ENCODE data around the gene CPN1. TPM values are rescaled to one million over a fixed set of nuclear protein-coding genes. Genes with fewer than 3 reads are reported as not detected.

CPN1 gene
- total and polyA plus RNA-seq, 2 donors from 2014 or later: 0.43 TPM; not detected in 1

DNA sequence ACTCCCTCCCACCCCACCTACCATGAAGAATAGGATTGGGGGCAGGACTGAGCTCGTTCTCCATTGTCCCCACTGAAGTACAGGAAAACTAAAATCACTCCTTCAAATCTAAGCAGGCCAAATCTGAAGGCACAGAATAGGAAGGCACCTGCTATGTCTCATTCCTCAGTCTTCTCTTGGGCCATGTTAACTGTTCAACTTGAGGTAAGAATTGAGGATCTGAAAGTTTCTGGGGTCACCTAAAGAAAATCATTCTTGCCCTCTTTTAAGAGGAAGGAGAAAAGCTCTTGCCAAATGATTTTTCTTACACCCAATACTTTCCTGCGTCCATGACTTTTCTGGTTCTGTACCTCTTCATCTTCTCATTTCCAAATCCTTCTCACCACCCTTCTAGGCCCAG is 4.9 kb downstream of the CPN1 start:
- no peak for FAIRE-seq
- no peak overlapping the region for H3K4me3 ChIP-seq (ENCODE audit: low read length in 3 of 3)
- TF ChIP-seq CTCF (IDR thresholded peaks at IDR 0.05; ENCODE audit: borderline replicate concordance, extremely low read depth, insufficient read depth): no peak
- no peaks in the 10 kb centered on the region for H3K27me3 ChIP-seq (ENCODE audit: control insufficient read depth, insufficient read depth, low read length)
- no peak overlapping the region for H3K9ac ChIP-seq (ENCODE audit: low read length in 3 of 3)
- no peaks in the 10 kb centered on the region for H3K36me3 ChIP-seq (ENCODE audit: control insufficient read depth in 2 of 3, insufficient read depth in 3 of 3, low read length in 3 of 3)
- no peak for DNase-seq
- intact Hi-C loops (cut with DNase I): no loop called here
- no peaks in the 10 kb centered on the region for H3K4me1 ChIP-seq (ENCODE audit: control insufficient read depth in 2 of 3, insufficient read depth in 2 of 3, low read depth in 1 of 3, low read length in 3 of 3)
- H3K9me3 ChIP-seq (ENCODE audit: control insufficient read depth in 2 of 3, insufficient read depth in 1 of 3, low read length in 3 of 3): no peaks in the 10 kb centered on the region
- no peak overlapping the region for H3K27ac ChIP-seq (ENCODE audit: low read depth in 2 of 2, low read length in 2 of 2)

GRCh38 chr10:100075426-100076220 is 6.0 kb downstream of the CPN1 start:
- no peak for DNase-seq
- FAIRE-seq: no peak

GRCh38 chr10:100072514-100072913 is 9.2 kb downstream of the CPN1 start:
- no peak overlapping the region for H3K4me3 ChIP-seq (ENCODE audit: low read length in 3 of 3)

More at GRCh38 chr10:100075426-100076220, 6.0 kb downstream of the CPN1 start:
- Histone ChIP-seq H3K9ac (ENCODE audit: low read length in 3 of 3) (no peak overlapping the region), H3K4me1 (ENCODE audit: control insufficient read depth in 2 of 3, insufficient read depth in 2 of 3, low read depth in 1 of 3, low read length in 3 of 3) (no peaks in the 10 kb centered on the region), H3K27me3 (ENCODE audit: control insufficient read depth, insufficient read depth, low read length) (no peaks in the 10 kb centered on the region), H3K36me3 (ENCODE audit: control insufficient read depth in 2 of 3, insufficient read depth in 3 of 3, low read length in 3 of 3) (no peaks in the 10 kb centered on the region), H3K4me3 (ENCODE audit: low read length in 3 of 3) (no peak overlapping the region), H3K27ac (ENCODE audit: low read depth in 2 of 2, low read length in 2 of 2) (no peak overlapping the region), H3K9me3 (ENCODE audit: control insufficient read depth in 2 of 3, insufficient read depth in 1 of 3, low read length in 3 of 3) (no peaks in the 10 kb centered on the region)
- no peak for TF ChIP-seq CTCF (IDR thresholded peaks at IDR 0.05; ENCODE audit: borderline replicate concordance, extremely low read depth, insufficient read depth)
- intact Hi-C loops (cut with DNase I): no loop called here

More at GRCh38 chr10:100072514-100072913, 9.2 kb downstream of the CPN1 start:
- H3K27me3 ChIP-seq (ENCODE audit: control insufficient read depth, insufficient read depth, low read length): no peaks in the 10 kb centered on the region
- no peak overlapping the region for H3K9ac ChIP-seq (ENCODE audit: low read length in 3 of 3)
- no peaks in the 10 kb centered on the region for H3K36me3 ChIP-seq (ENCODE audit: control insufficient read depth in 2 of 3, insufficient read depth in 3 of 3, low read length in 3 of 3)
- no peak for TF ChIP-seq CTCF (IDR thresholded peaks at IDR 0.05; ENCODE audit: borderline replicate concordance, extremely low read depth, insufficient read depth)
- H3K27ac ChIP-seq (ENCODE audit: low read depth in 2 of 2, low read length in 2 of 2): no peak overlapping the region
- no peaks in the 10 kb centered on the region for H3K4me1 ChIP-seq (ENCODE audit: control insufficient read depth in 2 of 3, insufficient read depth in 2 of 3, low read depth in 1 of 3, low read length in 3 of 3)
- FAIRE-seq (no peak), DNase-seq (no peak)
- intact Hi-C loops (cut with DNase I): no loop called here
- no peaks in the 10 kb centered on the region for H3K9me3 ChIP-seq (ENCODE audit: control insufficient read depth in 2 of 3, insufficient read depth in 1 of 3, low read length in 3 of 3)
